ENCODE measurements around the gene TMEM89.

The TMEM89 gene

GRCh38 chr3:48612309-48612708 is 9.3 kb downstream of the TMEM89 start:
- Histone ChIP-seq H3K36me3 (no peaks in the 10 kb centered on the region), H3K27me3 (no peaks in the 10 kb centered on the region), H3K9me3 (no peaks in the 10 kb centered on the region), H3K4me1 (no peaks in the 10 kb centered on the region), H3K4me3 (ENCODE audit: low read depth, low read length) (no peak overlapping the region)
- no peak for DNase-seq
- TF ChIP-seq, protein P1, sequence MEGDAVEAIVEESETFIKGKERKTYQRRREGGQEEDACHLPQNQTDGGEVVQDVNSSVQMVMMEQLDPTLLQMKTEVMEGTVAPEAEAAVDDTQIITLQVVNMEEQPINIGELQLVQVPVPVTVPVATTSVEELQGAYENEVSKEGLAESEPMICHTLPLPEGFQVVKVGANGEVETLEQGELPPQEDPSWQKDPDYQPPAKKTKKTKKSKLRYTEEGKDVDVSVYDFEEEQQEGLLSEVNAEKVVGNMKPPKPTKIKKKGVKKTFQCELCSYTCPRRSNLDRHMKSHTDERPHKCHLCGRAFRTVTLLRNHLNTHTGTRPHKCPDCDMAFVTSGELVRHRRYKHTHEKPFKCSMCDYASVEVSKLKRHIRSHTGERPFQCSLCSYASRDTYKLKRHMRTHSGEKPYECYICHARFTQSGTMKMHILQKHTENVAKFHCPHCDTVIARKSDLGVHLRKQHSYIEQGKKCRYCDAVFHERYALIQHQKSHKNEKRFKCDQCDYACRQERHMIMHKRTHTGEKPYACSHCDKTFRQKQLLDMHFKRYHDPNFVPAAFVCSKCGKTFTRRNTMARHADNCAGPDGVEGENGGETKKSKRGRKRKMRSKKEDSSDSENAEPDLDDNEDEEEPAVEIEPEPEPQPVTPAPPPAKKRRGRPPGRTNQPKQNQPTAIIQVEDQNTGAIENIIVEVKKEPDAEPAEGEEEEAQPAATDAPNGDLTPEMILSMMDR (IDR thresholded peaks at IDR 0.05; ENCODE audit: low read depth, low read length), result no peak

- H3K36me3 ChIP-seq, result peaks cover 13% of the 10 kb centered on the region
- no peaks in the 10 kb centered on the region for H3K9me3 ChIP-seq
- H3K4me1 ChIP-seq, result no peaks in the 10 kb centered on the region
- TF ChIP-seq, protein P1 (IDR thresholded peaks at IDR 0.05; ENCODE audit: low read depth, low read length), result peak; percentile 47
- DNase-seq, result peak; percentile 89
- H3K4me3 ChIP-seq (ENCODE audit: low read depth, low read length), result peak within 1 kb of the TSS; percentile 79
- no peaks in the 10 kb centered on the region for H3K27me3 ChIP-seq
These were observed 12.2 kb downstream of the TMEM89 start, which contains the start of gene UQCRC1 for GRCh38 chr3:48609088-48610005. Gene UQCRC1, minus strand, starts transcription at chr3:48609646. Its CDS starts 26 bp downstream, at chr3:48609620.

- H3K9me3 ChIP-seq, result no peaks in the 10 kb centered on the region
- TF ChIP-seq, protein P1 (IDR thresholded peaks at IDR 0.05; ENCODE audit: low read depth, low read length), result no peak
- H3K4me3 ChIP-seq (ENCODE audit: low read depth, low read length), result no peak overlapping the region
- no peaks in the 10 kb centered on the region for H3K27me3 ChIP-seq
- no peak for DNase-seq
- peaks cover 17% of the 10 kb centered on the region for H3K36me3 ChIP-seq
- H3K4me1 ChIP-seq, result no peaks in the 10 kb centered on the region
These were observed 14.1 kb downstream of the TMEM89 start for GRCh38 chr3:48607519-48607918.

DNA sequence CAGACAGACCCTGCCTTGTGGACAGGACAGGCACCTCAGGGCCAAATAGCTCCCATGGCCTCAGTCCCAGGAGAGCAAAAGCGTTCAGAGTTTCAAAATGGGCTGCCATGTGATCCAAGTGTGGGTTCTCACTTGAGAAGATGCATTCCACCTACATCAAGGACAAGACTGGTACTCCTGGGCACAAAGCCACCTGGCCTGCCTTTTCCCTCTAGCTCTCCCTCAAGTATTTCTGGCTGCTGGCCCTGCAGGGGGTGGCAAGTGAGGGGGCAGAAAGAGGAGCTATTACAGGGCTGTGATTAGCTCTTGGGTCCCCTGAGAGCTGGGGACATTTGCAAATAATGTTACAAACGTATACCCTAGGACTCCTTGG is 20.0 kb downstream of the TMEM89 start:
- no peak for DNase-seq
- no peaks in the 10 kb centered on the region for H3K4me1 ChIP-seq
- no peaks in the 10 kb centered on the region for H3K9me3 ChIP-seq
- TF ChIP-seq, protein P1 (IDR thresholded peaks at IDR 0.05; ENCODE audit: low read depth, low read length), result no peak
- no peak overlapping the region for H3K4me3 ChIP-seq (ENCODE audit: low read depth, low read length)
- H3K27me3 ChIP-seq, result no peaks in the 10 kb centered on the region
- H3K36me3 ChIP-seq, result peaks cover 29% of the 10 kb centered on the region

DNA sequence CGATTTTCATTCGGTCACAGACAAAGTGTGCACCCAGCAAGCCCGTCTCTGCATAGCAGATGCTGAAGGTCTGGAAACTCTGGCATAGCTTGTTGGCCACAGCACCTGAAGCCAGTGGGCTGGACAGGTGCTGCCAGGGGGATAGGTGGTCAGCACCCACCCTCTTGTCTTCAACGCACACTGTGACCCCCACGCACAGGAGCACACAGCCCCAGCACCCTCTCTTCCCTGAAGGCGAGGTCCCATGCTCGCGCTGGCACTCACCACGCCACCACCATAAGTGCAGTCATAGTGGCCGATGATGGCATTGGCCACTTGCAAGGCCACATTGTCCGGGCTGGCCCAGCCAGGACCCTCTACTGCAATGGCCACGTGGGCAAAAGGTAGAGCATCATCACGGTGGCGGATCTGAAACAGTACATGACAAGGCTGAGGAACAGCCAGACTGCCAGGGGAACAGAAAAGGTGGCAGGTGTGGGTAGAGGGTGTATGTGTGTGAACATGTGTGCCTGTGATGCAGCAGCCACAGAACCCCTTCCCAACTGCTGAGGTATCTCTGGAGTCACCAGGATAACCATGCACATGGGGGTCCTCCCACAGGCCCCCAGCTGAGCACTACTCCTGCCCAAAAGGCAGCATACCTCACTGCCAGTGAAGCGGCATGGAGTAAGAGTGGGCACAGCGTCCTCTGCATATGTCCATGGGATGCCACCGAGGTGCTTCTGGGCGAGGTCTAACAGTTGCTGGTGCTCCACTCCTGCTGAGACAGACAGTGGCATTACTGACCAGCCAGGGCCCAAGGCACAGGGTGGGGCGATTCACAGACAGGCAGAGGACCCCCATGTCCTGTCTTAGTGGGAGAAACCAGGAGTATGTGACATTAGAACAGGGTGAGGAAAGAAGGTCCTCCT is 20.6 kb downstream of the TMEM89 start:
- H3K36me3 ChIP-seq, result peaks cover 29% of the 10 kb centered on the region
- no peaks in the 10 kb centered on the region for H3K9me3 ChIP-seq
- no peak overlapping the region for H3K4me3 ChIP-seq (ENCODE audit: low read depth, low read length)
- no peak for DNase-seq
- no peaks in the 10 kb centered on the region; the same call in 1 of the 2 replicates for H3K4me1 ChIP-seq
- TF ChIP-seq, protein P1 (IDR thresholded peaks at IDR 0.05; ENCODE audit: low read depth, low read length), result no peak
- H3K27me3 ChIP-seq, result no peaks in the 10 kb centered on the region
